ENCODE measurements around the gene FGF8. TPM values are rescaled to one million over a fixed set of nuclear protein-coding genes. Genes with fewer than 3 reads are reported as not detected.

FGF8 gene
- polyA plus RNA-seq, 4 donors: 0.12 TPM; not detected in 3

- Histone ChIP-seq H3K4me1 (ENCODE audit: control insufficient read depth in 3 of 3, insufficient read depth in 2 of 3, low read depth in 1 of 3, low read length in 2 of 3) (peaks cover 2 to 40% (median 8%) of the 10 kb centered on the region in 3 donors), H3K27me3 (ENCODE audit: control insufficient read depth in 3 of 3, insufficient read depth in 3 of 3, low read length in 3 of 3) (peaks cover 7 to 49% (median 21%) of the 10 kb centered on the region in 3 donors), H3K27ac (ENCODE audit: low read depth in 1 of 3, low read length in 2 of 3) (no peak overlapping the region), H3K4me3 (ENCODE audit: low read depth in 1 of 3, low read length in 3 of 3) (peak overlapping the region in 2 of 3 donors; percentile 23 to 39), H3K9me3 (ENCODE audit: control insufficient read depth in 2 of 2, insufficient read depth in 1 of 2, low read depth in 1 of 2, low read length in 1 of 2) (no peaks in the 10 kb centered on the region), H3K36me3 (ENCODE audit: control insufficient read depth in 3 of 3, insufficient read depth in 2 of 3, low read depth in 1 of 3, low read length in 3 of 3) (peaks cover 0 to 3% (median 0%) of the 10 kb centered on the region in 3 donors)
- DNase-seq (no peak), FAIRE-seq (no peak)
- 7 to 21% (median 11%) methylated on average over 17 of the region's 17 CpGs for WGBS, 3 donors
Observed at GRCh38 chr10:101780187-101780817, 4.4 kb upstream of the FGF8 start.

GRCh38 chr10:101779544-101780186 lies 3.8 kb upstream of the FGF8 start:
- WGBS, 3 donors: 1 to 2% (median 2%) methylated on average over 49 to 51 of the region's 51 CpGs
- Histone ChIP-seq H3K36me3 (ENCODE audit: control insufficient read depth in 3 of 3, insufficient read depth in 2 of 3, low read depth in 1 of 3, low read length in 3 of 3) (peaks cover 0 to 1% (median 0%) of the 10 kb centered on the region in 3 donors), H3K9me3 (ENCODE audit: control insufficient read depth in 2 of 2, insufficient read depth in 1 of 2, low read depth in 1 of 2, low read length in 1 of 2) (no peaks in the 10 kb centered on the region), H3K4me1 (ENCODE audit: control insufficient read depth in 3 of 3, insufficient read depth in 2 of 3, low read depth in 1 of 3, low read length in 2 of 3) (peaks cover 2 to 40% (median 8%) of the 10 kb centered on the region in 3 donors), H3K4me3 (ENCODE audit: low read depth in 1 of 3, low read length in 3 of 3) (peak overlapping the region in 2 of 3 donors; percentile 23 to 39), H3K27me3 (ENCODE audit: control insufficient read depth in 3 of 3, insufficient read depth in 3 of 3, low read length in 3 of 3) (peaks cover 7 to 55% (median 27%) of the 10 kb centered on the region in 3 donors), H3K27ac (ENCODE audit: low read depth in 1 of 3, low read length in 2 of 3) (no peak overlapping the region)
- FAIRE-seq (no peak), DNase-seq (peak; percentile 68 to 88)

GRCh38 chr10:101778781-101779543 lies 3.0 kb upstream of the FGF8 start:
- H3K4me1 ChIP-seq (ENCODE audit: control insufficient read depth in 3 of 3, insufficient read depth in 2 of 3, low read depth in 1 of 3, low read length in 2 of 3): peaks cover 2 to 40% (median 8%) of the 10 kb centered on the region in 3 donors
- H3K9me3 ChIP-seq (ENCODE audit: control insufficient read depth in 2 of 2, insufficient read depth in 1 of 2, low read depth in 1 of 2, low read length in 1 of 2): no peaks in the 10 kb centered on the region
- WGBS, 3 donors: 2 to 5% (median 5%) methylated on average over 58 of the region's 58 CpGs
- H3K36me3 ChIP-seq (ENCODE audit: control insufficient read depth in 3 of 3, insufficient read depth in 2 of 3, low read depth in 1 of 3, low read length in 3 of 3): no peaks in the 10 kb centered on the region
- H3K27me3 ChIP-seq (ENCODE audit: control insufficient read depth in 3 of 3, insufficient read depth in 3 of 3, low read length in 3 of 3): peaks cover 7 to 62% (median 34%) of the 10 kb centered on the region in 3 donors
- FAIRE-seq: no peak
- H3K27ac ChIP-seq (ENCODE audit: low read depth in 1 of 3, low read length in 2 of 3): no peak overlapping the region
- peak overlapping the region in 2 of 3 donors; percentile 23 to 39 for H3K4me3 ChIP-seq (ENCODE audit: low read depth in 1 of 3, low read length in 3 of 3)
- peak; percentile 80 to 85 for DNase-seq

GRCh38 chr10:101778151-101778780 lies 2.4 kb upstream of the FGF8 start:
- no peaks in the 10 kb centered on the region for H3K36me3 ChIP-seq (ENCODE audit: control insufficient read depth in 3 of 3, insufficient read depth in 2 of 3, low read depth in 1 of 3, low read length in 3 of 3)
- peaks cover 7 to 69% (median 38%) of the 10 kb centered on the region in 3 donors for H3K27me3 ChIP-seq (ENCODE audit: control insufficient read depth in 3 of 3, insufficient read depth in 3 of 3, low read length in 3 of 3)
- H3K27ac ChIP-seq (ENCODE audit: low read depth in 1 of 3, low read length in 2 of 3): no peak overlapping the region
- H3K4me1 ChIP-seq (ENCODE audit: control insufficient read depth in 3 of 3, insufficient read depth in 2 of 3, low read depth in 1 of 3, low read length in 2 of 3): peaks cover 2 to 40% (median 4%) of the 10 kb centered on the region in 3 donors
- no peak overlapping the region for H3K4me3 ChIP-seq (ENCODE audit: low read depth in 1 of 3, low read length in 3 of 3)
- no peak for FAIRE-seq
- no peaks in the 10 kb centered on the region for H3K9me3 ChIP-seq (ENCODE audit: control insufficient read depth in 2 of 2, insufficient read depth in 1 of 2, low read depth in 1 of 2, low read length in 1 of 2)
- DNase-seq: no peak
- WGBS, 3 donors: 9 to 44% (median 31%) methylated on average over 12 of the region's 12 CpGs

GRCh38 chr10:101777619-101778145 lies 1.8 kb upstream of the FGF8 start:
- Histone ChIP-seq H3K27me3 (ENCODE audit: control insufficient read depth in 3 of 3, insufficient read depth in 3 of 3, low read length in 3 of 3) (peaks cover 9 to 75% (median 43%) of the 10 kb centered on the region in 3 donors), H3K36me3 (ENCODE audit: control insufficient read depth in 3 of 3, insufficient read depth in 2 of 3, low read depth in 1 of 3, low read length in 3 of 3) (no peaks in the 10 kb centered on the region), H3K9me3 (ENCODE audit: control insufficient read depth in 2 of 2, insufficient read depth in 1 of 2, low read depth in 1 of 2, low read length in 1 of 2) (no peaks in the 10 kb centered on the region), H3K27ac (ENCODE audit: low read depth in 1 of 3, low read length in 2 of 3) (no peak overlapping the region), H3K4me1 (ENCODE audit: control insufficient read depth in 3 of 3, insufficient read depth in 2 of 3, low read depth in 1 of 3, low read length in 2 of 3) (peaks cover 2 to 38% (median 4%) of the 10 kb centered on the region in 3 donors), H3K4me3 (ENCODE audit: low read depth in 1 of 3, low read length in 3 of 3) (no peak overlapping the region)
- no peak for FAIRE-seq
- WGBS, 3 donors: 33 to 79% (median 51%) methylated on average over 3 of the region's 3 CpGs
- DNase-seq: peak; percentile 37 to 48

GRCh38 chr10:101776161-101776817 lies 375 bp upstream of the FGF8 start:
- Histone ChIP-seq H3K9me3 (ENCODE audit: control insufficient read depth in 2 of 2, insufficient read depth in 1 of 2, low read depth in 1 of 2, low read length in 1 of 2) (no peaks in the 10 kb centered on the region), H3K27me3 (ENCODE audit: control insufficient read depth in 3 of 3, insufficient read depth in 3 of 3, low read length in 3 of 3) (peaks cover 10 to 89% (median 55%) of the 10 kb centered on the region in 3 donors), H3K4me1 (ENCODE audit: control insufficient read depth in 3 of 3, insufficient read depth in 2 of 3, low read depth in 1 of 3, low read length in 2 of 3) (peaks cover 2 to 30% (median 4%) of the 10 kb centered on the region in 3 donors), H3K27ac (ENCODE audit: low read depth in 1 of 3, low read length in 2 of 3) (no peak overlapping the region), H3K36me3 (ENCODE audit: control insufficient read depth in 3 of 3, insufficient read depth in 2 of 3, low read depth in 1 of 3, low read length in 3 of 3) (no peaks in the 10 kb centered on the region), H3K4me3 (ENCODE audit: low read depth in 1 of 3, low read length in 3 of 3) (peak overlapping the region in 1 of 3 donors; percentile 29)
- 6 to 25% (median 13%) methylated on average over 35 to 71 of the region's 74 CpGs for WGBS, 3 donors
- DNase-seq: no peak
- no peak for FAIRE-seq

- 7 to 10% (median 9%) methylated on average over 32 of the region's 32 CpGs for WGBS, 3 donors
- no peak for FAIRE-seq
- H3K4me1 ChIP-seq (ENCODE audit: control insufficient read depth in 3 of 3, insufficient read depth in 2 of 3, low read depth in 1 of 3, low read length in 2 of 3): peaks cover 0 to 19% (median 4%) of the 10 kb centered on the region in 3 donors
- H3K27me3 ChIP-seq (ENCODE audit: control insufficient read depth in 3 of 3, insufficient read depth in 3 of 3, low read length in 3 of 3): peaks cover 10 to 93% (median 60%) of the 10 kb centered on the region in 3 donors
- no peak for DNase-seq
- H3K36me3 ChIP-seq (ENCODE audit: control insufficient read depth in 3 of 3, insufficient read depth in 2 of 3, low read depth in 1 of 3, low read length in 3 of 3): no peaks in the 10 kb centered on the region
- no peak overlapping the region for H3K27ac ChIP-seq (ENCODE audit: low read depth in 1 of 3, low read length in 2 of 3)
- H3K4me3 ChIP-seq (ENCODE audit: low read depth in 1 of 3, low read length in 3 of 3): no peak overlapping the region
- H3K9me3 ChIP-seq (ENCODE audit: control insufficient read depth in 2 of 2, insufficient read depth in 1 of 2, low read depth in 1 of 2, low read length in 1 of 2): no peaks in the 10 kb centered on the region
Observed at GRCh38 chr10:101774589-101775272, 1.2 kb downstream of the FGF8 start.
